GM18505 (cell line): ENCODE data around the gene RGCC.
"Not testable (repeated sequence)": the region's sequence is repeated elsewhere in the genome, so short reads cannot be mapped to it uniquely, and the experiment has no call there.

Source experiments
- ATAC-seq: cut with Tn5 transposase; IDR thresholded peaks from one replicate; pipeline ENCODE4 v1.9.1; 2021; ENCODE audit not compliant: unreplicated experiment
- POLR2A ChIP-seq: IDR thresholded peaks from 4 replicates; pipeline ENCODE4 v1.6.1; 2011; ENCODE audit warnings: borderline replicate concordance; ENCODE audit not compliant: insufficient read depth, insufficient read length; ENCODE audit errors: extremely low read depth

Gene RGCC, protein sequence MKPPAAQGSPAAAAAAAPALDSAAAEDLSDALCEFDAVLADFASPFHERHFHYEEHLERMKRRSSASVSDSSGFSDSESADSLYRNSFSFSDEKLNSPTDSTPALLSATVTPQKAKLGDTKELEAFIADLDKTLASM

DNA sequence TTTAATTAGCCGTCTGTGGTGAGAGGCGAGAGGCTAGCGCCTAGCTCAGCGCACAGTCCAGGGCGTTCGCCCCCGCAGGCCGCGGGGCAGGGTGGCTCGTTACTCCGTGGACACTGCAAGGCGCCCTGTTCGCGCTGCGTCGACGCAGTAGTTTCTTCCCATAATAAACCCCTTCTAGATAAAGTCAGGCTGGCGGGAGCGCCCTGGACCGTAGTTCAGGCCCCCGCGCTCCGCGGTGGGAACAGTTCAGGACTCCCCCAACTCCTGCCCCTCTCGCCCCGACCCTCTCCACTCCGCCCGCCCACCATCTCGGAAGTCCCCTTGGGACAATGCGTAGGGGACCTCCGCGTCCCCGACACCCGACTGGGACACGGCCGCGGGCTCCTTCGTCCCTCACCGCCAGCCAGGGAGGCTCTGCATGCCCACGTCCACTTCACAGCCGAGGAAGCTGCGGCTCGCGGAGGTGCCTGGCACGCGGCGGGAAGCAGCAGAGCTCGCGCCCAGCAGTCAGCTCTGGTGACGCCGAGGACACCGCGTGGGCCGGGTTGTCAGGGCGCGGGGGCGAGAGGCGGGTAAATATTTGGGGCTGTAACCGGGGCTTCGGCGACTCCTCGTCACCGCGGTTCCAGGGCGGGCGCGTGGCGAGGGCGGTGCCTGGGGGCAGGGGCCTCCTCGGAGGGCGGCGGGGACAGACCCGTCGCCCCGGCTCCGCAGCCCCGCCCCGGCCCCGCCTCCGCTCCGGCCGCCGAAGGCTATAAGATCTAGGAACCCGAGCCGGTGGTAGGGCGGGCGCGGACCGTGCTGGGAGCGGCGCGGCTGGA is at the start of gene RGCC:
Gene RGCC, plus strand, starts transcription at position 783 of the 821 bp plus-strand sequence. CDS start 158 bp downstream, outside the sequence.
- no peak for TF ChIP-seq POLR2A
- ATAC-seq = peak; percentile 58

DNA sequence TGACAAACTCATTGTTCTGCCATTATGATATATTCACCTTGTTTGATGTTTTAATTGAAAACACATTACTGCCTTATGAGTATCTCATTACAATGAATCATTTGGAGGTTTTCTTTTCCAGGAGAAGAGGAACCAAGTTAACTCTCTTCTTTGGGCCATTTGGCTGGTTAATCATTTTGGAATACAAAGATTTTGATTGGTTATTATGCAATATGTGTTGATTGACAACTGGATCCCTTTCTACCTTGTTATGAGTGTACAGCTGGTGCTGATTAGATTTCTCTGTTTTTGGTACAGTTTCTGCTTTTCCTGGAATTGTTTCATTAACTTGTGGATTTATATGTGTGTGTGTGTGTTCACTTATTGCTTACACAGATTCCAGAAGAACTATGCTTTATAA is 49.2 kb upstream of the RGCC start:
- no peak for ATAC-seq
- no peak for TF ChIP-seq POLR2A

DNA sequence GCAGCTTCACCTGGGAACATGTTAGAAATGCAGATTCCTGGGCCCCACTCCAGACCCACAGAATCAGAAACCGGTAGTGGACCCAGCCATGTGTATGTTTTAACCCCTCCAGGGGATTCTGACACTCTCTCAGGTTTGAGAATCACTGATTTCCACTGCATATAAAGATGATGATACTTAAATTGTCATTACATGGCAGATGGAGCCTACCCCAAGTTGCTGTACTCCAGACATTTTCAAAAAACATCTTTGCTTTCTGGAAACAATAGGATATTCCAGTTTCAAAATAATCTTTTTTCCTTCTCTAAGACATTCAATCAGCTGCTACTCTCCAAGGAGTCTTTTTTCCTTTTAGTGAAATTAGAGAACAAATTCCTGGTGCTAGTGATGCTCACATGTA is 48.6 kb upstream of the RGCC start:
- no peak for TF ChIP-seq POLR2A
- no peak for ATAC-seq

DNA sequence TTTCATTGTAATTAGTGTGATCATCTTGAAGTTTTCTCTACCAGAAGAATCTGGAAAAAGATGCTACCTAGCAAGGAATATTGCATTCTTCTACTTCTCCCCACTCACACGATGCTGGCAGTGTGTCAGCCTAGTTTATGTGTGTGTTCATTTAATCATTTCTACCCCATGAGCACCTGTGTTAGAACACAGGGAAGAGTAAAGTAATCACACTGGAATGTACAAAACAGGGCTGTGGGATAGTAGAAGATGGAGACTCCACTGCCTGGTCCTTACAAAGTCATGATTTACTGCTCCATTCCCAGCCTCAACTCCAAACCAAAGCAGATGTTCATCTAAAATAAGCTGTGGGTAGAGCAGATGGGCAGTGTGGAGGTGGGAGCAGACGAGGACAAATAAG is 47.7 kb upstream of the RGCC start:
- ATAC-seq = no peak
- TF ChIP-seq POLR2A = no peak

DNA sequence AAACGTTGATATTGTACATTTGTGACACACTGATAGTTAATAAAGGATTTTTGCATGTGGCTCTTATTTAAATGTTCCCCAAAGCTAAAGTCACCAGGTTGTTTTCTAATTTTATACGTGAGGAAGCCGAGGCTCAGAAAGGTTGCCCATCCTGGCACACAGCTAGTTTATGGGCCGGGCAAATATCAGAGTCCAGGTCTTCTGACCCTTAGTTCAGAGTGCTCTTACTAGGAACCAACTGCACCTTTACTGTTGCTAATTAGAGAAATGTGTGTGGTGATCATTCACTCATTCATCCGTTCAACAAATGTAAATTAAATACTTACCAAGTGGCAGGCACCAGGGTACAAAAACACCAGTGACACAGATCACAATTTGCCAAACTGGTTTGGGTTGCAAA is 46.3 kb upstream of the RGCC start:
- ATAC-seq = no peak
- no peak for TF ChIP-seq POLR2A

DNA sequence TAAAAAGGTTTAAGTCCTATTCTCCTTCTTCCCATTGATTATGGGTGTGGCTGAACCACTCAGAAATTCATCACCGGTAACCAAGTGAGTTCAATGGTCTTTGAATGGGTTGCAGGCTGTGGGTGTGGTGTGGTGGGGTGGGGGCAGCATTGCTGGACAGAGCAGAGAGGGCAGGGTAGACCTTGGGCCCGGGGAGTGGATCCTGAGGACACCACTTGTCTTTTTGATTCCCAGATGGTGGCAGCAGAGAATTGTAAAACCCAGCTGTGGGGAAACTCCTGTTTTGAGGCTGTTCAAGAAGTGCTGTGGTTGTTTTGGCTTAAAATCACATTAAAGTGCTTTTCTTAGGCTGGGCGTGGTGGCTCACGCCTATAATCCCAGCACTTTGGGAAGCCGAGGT is 45.8 kb upstream of the RGCC start:
- TF ChIP-seq POLR2A = no peak
- no peak for ATAC-seq

DNA sequence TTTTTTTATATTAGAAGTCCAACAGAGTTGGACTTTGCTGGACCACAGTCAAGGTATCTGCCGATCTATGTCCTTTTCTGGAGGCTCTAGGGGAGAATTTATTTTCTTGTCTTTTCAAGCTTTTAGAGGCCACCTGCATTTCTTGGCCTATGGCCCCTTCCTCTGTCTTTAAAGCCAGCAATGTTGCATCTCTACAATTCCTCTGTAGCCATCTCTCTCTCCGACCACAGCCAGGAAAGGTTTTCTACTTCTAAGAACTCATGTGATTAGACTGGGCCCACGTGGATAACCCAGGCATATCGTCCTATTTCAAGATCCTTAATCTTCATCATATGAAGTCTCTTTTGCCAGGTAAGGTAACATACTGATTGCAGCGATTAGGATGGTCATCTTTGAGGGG is 43.5 kb upstream of the RGCC start:
- ATAC-seq = no peak
- no peak for TF ChIP-seq POLR2A

DNA sequence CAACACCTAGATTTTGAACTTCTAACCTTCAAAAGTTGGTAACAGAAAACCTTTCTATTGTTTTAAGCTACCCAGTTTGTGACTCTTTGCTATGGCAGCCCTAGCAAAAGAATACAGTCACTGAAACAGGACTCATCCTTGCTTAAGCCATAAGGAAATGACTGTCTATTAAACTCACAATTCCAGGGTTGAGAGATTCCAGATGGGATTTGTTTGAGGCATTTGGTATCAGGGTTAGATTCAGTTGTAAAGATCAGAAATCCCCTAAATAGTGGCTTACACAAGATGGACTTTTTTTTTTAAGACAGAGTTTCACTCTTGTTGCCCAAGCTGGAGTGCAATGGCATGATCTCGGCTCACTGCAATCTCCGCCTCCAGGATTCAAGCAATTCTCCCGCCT is 41.1 kb upstream of the RGCC start:
- ATAC-seq = no peak
- no peak for TF ChIP-seq POLR2A

DNA sequence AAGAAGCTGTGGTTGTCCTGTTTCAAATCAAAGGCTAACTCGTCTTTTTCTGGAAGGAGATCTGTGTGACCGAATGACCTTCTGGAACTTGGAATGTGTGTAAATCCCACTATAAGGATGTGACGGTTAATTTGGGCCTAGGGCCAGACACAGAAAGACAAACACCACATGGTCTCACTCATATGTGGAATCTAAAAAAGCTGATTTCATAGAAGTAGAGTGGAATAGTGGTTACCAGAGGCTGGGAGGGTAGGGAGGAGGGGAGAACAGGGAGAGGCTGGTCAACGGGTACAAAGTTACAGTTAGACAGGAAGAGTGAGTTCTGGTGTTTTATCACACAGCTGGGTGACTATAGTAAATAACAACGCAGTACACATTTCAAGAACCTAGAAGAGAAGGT is 39.3 kb upstream of the RGCC start:
- no peak for TF ChIP-seq POLR2A
- no peak for ATAC-seq

DNA sequence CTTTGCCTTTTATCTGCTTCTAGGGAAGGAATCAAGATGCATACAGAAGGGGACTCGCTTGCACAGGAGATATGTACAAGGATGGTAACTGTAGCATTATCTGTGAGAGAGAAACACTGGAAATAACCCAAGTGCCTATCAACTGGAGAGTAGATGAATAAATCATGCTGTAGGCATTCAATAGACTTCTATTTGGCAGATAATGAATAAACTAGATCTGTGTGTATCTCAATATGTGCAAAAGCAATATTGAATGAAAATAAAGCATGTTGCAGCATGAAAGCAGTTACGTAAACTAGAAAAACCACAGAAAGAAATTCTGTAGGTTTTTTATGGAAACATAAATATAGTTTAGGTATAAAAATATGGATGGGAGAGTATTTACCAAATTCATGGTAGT is 38.6 kb upstream of the RGCC start:
- no peak for TF ChIP-seq POLR2A
- ATAC-seq = no peak

DNA sequence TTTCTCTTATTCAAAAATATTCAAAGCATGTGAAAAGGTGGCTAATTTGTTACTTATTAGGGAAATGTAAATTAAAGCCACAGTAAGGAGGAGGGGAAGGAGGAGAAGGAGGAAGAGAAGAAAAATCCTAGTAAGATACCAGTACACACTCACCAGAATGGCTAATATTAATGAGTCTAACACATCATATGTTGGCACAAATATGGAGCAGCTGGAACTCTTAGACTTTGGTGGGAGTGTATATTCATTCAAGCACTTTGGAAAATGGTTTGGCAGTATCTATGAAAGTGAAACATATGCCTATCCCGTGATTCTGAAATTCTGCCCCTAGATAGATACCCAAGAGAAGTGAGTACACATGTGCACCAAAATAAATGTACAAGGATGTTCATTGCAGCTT is 38.1 kb upstream of the RGCC start:
- ATAC-seq = no peak
- no peak for TF ChIP-seq POLR2A

DNA sequence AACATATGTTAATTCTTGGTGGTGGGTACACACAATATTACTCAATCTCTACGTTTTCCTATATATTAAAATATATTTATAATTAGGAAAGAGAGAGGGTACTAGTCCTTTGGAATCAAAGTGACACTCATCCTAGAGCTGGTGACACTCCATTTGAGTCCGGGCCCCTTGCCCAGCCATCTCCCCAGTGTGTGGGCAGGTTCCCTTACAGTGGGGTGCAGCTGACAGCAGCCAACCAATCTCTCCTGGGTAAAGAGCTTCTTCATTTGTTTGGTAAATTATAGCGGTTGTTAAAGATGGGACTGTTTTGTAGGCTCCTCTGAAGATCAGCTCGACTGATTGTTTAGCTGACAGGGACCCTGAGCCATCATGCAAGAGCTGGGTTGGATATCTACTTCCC is 37.2 kb upstream of the RGCC start:
- no peak for TF ChIP-seq POLR2A
- no peak for ATAC-seq

DNA sequence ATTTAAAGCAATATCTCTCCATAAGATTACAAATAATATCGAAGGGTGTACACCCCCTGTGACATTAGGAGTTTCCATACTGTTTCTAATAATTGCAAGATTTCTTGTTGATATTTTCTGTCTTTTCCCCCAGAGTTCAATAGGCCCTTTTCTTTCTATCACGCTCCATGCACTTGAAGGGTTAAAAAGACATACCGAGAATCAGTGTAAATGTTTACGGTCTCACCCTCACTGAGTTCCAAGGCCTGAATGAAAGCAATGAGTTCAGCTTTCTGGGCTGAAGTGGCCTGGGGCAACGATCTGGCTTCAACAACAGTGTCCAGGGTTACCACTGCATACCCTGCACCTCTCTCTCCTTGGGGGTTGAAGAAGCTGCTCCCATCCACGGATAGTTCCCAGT is 36.0 kb upstream of the RGCC start:
- not testable (repeated sequence) for ATAC-seq

DNA sequence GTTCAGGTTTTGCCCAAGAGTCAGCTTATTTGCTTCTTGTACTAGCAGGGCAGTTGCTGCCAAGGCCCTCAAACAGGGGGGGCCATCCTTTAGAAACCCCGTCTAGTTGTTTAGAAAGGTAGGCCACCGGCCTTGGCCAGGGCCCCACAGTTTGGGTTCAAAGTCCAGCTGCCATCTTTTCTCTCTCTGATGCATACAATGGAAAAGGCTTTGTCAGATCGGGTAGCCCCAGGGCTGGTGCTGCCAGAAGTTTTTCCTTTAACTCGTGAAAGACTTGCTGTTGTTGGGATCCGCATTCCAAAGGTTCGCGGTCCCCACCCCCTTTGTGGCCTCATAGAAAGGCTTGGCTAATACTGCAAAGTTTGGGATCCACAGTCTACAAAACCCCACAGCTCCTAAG is 35.4 kb upstream of the RGCC start:
- ATAC-seq = not testable (repeated sequence)

DNA sequence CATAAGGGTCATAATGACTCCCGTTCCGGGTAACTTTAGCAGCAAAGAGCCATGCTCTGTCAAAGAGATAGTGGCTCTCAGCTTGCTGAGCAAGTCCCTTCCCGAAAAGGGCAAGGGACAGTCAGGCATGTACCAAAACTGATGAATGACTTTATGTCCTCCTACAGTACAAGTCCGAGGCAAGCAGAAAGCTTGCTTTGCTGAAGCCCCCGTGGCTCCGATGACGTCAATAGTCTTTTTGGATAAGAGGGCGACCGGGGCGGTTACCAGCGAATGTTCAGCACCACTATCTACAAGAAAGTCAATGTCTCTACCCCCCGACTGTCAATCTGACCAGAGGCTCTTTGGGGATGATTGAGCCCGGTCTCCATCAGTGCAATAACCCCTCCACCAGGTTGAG is 34.1 kb upstream of the RGCC start:
- not testable (repeated sequence) for ATAC-seq

DNA sequence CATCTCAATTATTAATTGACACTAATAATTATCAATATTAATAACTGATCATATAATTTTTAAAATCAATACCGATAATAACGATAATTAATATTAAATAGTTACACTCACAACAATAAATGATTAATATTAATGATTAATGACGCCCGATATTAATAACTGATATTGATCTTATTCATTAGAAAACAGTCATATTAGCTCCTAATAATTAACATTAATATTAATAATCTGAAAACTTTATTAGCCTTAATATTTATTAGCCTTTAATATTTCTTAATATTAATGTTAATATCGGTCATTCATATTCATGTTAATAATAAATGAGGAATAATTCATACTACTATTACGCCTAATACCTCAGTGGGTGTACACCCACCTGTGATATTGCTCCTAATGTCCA is 32.7 kb upstream of the RGCC start:
- ATAC-seq = not testable (repeated sequence)
